ENCODE data around the gene MRPL18.
"Not testable (repeated sequence)": the region's sequence is repeated elsewhere in the genome, so short reads cannot be mapped to it uniquely, and the experiment has no call there.

MRPL18 gene

DNA sequence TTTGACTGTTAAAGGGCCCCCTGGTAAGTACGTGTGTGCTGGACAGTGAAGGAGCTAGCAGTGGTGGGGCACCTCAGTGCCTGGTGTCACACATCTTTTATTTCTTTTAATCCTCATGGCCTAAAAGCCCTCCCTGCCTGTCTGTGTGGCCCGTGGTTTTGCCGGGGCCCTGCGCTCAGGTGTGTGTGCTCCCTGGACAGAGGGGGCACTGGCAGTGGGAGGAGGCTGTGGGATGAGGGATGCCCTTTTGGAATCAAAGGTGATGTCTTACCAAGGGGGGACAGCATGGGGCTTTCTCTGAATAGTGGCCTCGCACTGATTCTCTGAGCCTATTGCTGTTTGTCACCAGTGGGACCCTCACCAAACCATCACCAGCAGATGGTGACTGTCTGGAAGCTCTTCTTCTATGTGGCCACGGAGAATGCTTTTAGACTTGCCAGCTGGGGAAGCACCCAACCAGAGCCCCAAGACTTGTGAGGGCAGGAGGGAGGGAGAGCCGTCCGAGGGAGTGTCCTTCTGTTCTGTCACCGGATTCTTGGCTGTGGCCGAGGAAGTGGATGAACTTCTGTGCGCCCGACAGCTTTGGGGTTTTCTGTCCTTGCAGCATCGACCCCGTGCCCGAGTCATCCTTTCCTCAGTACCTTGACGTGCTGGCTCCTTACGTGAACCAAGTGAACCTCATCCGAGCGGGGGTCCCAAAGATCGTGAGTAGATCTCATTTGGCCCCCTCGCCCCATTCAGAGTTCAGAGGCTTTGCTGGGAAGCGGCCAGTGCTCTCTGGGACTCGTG, 27.9 kb downstream of the MRPL18 start:
- no peak for DNase-seq

GRCh38 chr6:159819098-159819497, 28.8 kb downstream of the MRPL18 start:
- DNase-seq: no peak

DNA sequence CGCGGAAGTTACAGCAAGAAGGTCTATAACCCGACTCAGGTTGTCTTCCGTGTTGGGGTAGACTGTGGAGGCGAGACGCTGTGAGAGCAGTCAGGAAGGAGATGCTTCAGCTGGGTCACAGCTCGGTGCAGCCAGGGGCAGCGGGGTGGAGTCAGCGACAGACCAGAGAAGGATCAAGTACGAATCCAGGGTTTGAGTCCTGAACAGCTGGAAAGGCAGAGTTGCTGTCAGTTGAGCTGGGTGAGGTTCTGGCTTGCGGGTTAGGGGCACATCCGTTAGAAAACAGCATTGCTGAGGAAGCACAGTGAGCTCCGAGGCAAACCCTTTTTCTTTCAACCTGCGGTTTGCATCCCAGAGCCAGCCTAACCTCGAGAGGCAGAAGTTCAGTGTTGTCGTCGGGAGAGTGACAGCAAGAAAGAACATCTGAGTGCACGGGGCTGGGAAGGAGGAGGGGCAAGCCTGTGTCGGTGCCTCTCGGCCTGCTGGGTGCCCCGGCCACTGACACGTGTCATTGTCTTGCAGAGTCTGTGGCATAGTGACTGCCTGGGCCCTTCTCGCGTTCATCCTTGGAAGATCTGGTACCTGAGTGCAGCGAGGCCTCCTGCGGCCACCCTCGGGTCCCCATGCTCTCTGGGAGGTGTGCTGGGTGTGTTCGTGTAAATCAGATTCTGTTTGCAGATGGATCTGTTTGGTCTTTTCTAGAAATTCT, 29.8 kb downstream of the MRPL18 start:
- DNase-seq: peak; percentile 14

DNA sequence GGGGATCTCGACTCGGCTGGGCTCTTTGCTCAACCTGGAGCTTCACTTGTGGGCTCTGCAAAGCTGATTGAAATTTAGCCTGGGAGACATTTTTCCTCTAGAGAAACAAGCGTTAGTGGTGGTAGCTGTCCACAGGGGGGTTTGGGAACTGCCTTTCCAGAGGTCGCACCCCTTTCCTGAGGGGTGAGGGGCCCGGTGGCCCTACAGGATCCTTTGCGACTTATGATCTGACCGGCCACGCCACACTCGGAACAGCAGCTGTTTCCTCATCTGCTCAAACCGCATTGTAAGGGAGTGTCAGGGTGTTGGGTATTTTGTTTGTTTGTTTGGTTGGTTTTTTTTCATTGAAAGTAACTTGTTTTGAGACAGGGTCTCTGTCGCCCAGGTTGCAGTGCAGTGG, 30.9 kb downstream of the MRPL18 start:
- no peak for DNase-seq

DNA sequence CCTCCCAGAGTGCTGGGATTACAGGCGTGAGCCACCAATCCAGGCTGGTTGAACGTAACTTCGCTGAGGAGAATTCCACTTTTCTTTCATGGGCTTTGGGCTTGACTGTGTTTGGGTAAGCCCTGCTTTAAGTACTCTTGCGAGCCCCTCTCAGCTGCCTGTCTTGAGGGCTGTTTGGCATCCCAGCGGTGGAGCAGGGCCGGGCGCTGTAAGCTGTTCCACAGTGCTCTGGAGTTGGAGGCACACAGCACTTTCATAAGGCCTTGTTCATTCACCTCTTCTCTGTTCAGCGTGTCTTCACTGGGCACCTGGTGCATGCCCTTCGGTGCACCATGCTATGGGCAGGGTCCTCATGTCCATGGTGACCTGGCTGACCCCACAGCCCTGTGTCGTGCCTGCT, 31.5 kb downstream of the MRPL18 start:
- DNase-seq: no peak

DNA sequence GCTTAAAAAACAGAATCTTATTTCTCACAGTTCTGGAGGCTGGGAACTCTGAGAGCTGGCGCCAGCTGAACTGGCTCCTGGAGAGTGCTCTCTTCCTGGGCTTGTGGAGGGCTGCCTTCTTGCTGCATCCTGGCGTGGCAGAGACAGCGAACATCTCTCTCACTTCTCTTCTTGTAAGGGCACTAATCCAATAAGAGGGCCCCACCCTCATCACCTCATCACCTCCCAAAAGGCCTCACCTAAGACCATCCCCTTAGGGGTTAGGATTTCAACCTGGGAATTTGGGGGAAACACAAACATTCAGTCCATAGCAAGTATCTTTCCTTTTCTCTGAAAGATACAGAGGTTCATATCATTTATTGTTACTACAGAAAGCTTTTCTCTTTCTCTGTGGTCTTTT, 33.7 kb downstream of the MRPL18 start:
- no peak for DNase-seq

- DNase-seq: not testable (repeated sequence)
Measured at GRCh38 chr6:159824690-159825089, 34.4 kb downstream of the MRPL18 start.

- DNase-seq: no peak
Measured at GRCh38 chr6:159826004-159826403, 35.7 kb downstream of the MRPL18 start.

DNA sequence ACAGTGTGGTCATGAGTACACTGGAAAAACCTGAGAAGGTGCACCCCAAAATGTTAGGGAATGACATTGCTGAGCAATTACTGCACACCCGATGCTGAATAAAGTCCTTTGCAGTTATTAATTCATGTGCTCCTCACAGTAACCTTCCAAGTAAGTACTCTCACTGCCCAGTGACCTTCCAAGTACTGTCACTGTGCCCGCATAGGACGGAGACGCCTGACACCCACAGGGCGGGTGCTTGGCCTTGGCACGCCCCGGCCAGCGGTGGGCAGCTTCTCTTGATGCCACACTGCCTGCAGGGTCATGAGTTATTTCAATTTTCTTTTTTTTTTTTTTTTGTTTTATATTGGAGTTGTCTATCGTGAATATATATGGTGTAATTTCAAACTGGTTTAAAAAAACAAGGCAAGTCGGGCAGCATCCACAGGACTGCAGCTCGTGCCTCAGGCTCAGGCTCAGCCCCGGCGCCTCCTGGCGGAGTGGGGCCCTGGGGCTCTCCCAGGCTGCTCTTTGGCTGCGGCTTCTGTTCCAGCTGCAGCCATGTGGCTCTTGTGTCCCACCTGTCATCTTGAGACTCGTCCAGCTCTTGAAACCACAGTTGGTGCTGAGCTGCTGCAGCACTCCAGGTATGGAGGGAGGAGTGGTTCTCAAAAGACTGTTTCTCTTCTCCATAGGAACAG, 36.8 kb downstream of the MRPL18 start:
- no peak for DNase-seq

GRCh38 chr6:159828074-159828473, 37.8 kb downstream of the MRPL18 start:
- no peak for DNase-seq

GRCh38 chr6:159829526-159829925, 39.3 kb downstream of the MRPL18 start:
- no peak for DNase-seq

- no peak for DNase-seq
Measured at GRCh38 chr6:159830501-159831372, 40.5 kb downstream of the MRPL18 start.

DNA sequence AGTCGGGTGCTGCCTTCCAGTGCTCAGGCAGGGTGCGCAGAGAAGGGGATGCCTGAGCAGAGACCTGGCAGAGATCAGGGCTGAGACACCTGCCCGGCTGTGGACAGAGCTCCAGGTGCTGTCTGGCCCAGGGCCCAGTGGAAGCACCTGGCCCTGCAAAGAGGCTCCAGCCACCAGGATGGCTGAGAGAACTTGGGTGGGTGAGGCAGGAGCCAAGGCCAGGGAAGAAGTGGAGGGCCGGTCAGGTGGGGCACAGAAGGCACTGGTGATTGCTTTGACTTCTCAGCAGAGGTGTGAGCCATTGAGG, 41.1 kb downstream of the MRPL18 start:
- no peak for DNase-seq

GRCh38 chr6:159832946-159833345, 42.7 kb downstream of the MRPL18 start:
- DNase-seq: no peak

DNA sequence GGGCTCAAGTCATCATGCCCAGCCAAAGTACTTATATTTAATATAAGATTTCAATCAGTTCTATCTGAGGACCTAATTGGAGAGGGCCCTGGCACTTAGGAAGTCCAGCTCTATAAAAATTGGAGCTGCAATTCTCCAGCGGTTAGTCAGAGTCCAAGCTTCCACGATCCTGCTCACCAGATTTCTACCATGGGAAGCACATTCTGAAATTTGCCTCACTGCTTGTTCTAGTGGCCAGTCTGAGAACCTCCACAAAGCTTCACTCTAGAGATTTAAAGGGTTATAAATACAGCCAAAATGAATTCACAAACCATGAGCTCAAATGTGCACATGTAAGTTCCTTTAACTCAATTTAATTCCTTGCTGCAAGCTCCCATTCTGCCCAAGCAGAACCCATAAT, 43.3 kb downstream of the MRPL18 start:
- DNase-seq: no peak

DNA sequence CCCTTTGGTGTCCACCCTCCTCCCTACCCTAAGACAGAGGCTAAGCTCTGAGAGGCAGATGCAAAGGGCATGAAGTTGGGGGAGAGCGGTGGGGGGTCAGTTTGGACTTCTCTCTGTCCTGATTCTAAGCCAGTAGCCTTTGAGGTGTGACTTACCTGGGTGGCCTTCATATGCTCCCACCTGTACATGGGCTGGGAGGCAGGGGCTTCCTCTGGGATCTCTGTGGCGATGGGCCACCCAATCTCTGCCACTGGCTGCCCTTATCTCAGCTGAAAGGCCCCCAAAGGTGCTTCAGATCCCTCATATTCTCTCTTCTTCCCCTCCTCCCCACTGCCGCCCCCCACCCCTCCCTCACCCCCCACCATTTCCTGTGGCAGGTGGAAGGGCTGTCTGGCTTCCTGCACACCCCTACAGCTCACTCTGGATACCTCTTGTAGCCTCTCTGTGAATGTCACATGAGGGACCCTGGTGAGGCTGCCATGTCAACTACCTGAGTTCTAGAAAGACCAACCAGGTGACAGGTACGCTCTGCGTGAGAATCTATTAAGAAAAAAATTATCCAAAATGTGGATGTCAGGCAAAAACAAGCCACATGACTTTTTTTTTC, 43.8 kb downstream of the MRPL18 start:
- no peak for DNase-seq

DNA sequence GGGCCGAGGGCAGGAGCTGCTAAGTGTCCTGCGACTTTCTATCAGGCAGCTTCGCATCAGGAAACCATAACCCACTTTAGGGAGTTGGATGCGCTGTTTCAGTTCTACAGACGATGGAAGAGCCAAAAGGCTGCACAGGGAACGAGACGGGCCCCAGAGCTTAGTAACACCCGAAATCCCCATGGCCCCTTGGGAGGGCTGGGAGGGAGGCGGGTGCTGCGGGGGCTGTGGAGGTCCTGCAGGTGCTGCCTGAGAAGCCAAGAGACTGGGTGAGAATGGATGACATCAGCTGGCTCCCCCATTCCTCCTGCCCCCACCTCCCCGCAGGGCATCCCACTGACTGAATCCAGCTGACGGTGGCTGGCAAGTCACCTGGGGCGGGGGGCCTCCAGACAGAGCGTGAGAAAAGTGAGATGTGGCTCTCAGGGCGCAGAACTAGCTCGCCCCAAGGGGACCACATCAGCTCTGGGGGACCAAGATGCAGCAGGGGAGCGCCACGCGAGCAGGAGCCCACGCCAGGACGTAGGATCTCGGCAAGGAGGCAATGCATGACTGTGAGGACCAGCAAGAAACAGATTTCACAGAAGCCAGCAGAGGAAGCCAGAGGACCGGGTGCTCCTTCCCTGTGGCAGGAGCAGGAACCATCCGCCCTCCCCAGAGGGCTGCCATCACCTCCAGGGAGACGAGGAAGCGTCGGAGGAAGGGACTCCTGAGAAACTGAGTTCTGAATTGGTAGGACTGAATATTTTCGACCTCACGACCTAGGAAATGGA, 46.6 kb downstream of the MRPL18 start:
- no peak for DNase-seq

DNA sequence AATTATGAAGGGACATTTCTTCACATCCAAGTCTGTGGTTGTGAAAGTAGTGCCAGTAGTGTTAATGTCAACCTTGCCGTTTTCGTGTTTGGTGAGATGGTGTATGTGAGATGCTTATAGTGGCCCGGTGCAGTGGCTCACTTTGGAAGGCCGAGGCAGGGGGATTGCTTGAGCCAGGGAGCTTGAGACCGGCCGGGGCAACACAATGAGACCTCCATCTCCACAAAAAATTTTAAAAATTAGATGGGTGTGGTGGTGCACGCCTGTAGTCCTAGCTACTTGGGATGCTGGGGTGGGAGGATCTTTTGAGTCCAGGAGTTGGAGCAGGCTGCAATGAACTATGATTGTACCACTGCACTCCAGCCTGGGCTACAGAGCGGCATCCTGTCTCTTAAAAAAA, 47.2 kb downstream of the MRPL18 start:
- no peak for DNase-seq

DNA sequence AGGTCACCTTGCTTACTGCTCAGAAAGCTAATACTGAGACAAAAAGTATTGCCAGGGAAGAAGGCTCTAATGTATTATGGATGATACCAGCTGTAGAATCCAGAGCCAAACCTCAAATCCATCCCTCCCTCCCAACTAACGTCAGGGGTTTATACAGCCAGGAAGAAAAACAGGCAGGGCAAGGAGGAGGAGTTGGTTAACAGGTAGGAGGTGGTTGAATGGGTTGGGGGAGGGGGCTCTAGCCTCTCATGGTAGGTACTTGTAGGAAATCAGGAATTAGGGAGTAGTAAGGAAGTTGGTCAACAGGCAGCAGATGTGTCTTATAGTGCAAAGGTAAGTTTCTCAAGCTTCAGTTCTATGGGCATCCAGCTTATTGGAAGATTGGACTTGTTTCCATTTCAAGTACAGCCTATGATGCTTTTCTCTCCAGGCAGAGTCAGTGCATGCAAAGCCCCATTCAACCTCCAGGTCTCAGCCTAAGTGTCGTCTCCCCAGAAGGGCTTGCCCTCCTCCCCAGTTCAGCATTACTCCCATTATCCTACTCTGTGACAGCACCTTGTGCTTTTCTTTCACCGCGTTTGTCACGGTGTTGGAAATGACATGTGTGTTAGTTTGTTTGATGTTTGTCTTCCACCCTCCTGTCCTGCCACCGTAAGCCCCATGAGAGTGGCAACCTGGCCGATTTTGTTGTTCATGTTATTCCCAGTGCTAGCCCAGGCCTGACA, 47.9 kb downstream of the MRPL18 start:
- DNase-seq: no peak

DNA sequence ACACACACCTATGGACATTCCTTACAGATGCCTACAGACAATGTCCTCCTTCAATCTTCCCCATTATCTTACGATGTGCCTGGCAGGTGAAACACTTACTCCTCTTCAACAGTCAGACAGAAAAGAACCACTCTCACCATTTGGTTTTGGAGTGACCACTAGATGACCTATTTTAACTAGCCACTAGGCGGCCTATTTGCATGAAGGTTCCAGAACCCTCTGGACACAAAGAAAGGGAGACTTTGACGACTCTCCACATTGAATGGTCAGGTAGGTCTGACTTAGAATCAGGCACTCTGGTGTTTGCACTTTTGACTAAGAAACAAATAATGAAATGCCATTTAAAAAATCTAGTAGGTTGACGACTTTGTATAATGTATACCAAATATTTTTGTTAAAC, 51.8 kb downstream of the MRPL18 start:
- no peak for DNase-seq

Data from activated CD4-positive, alpha-beta T cell treated with anti-CD3 and anti-CD28 coated beads for 1 hour (primary cell).